ENCODE measurements around the gene TBC1D10A.

DNA sequence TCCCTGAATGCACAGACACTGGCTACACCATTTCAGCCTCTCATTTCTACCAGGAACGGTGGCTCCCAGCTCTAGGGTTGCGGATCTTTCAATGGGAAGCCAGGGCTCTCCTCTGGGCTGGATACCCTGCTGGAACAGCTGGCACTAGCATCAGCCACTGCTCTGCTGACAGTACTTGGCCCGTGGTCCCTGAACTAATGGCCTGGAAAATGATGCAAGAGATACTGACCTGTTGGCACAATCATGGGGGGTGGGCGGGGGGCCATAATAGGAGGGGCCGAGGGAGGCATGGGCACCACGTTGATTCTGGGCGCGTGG is 10.7 kb upstream of the TBC1D10A start:
- TF ChIP-seq POLR2A (IDR thresholded peaks at IDR 0.05; ENCODE audit: extremely low read depth, insufficient read length) (no peak), MYC (IDR thresholded peaks at IDR 0.05; ENCODE audit: low read depth, low read length) (no peak)
- TF ChIP-seq, protein P1, sequence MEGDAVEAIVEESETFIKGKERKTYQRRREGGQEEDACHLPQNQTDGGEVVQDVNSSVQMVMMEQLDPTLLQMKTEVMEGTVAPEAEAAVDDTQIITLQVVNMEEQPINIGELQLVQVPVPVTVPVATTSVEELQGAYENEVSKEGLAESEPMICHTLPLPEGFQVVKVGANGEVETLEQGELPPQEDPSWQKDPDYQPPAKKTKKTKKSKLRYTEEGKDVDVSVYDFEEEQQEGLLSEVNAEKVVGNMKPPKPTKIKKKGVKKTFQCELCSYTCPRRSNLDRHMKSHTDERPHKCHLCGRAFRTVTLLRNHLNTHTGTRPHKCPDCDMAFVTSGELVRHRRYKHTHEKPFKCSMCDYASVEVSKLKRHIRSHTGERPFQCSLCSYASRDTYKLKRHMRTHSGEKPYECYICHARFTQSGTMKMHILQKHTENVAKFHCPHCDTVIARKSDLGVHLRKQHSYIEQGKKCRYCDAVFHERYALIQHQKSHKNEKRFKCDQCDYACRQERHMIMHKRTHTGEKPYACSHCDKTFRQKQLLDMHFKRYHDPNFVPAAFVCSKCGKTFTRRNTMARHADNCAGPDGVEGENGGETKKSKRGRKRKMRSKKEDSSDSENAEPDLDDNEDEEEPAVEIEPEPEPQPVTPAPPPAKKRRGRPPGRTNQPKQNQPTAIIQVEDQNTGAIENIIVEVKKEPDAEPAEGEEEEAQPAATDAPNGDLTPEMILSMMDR (IDR thresholded peaks at IDR 0.05; ENCODE audit: low read depth, low read length), result no peak
- TF ChIP-seq, protein P2, sequence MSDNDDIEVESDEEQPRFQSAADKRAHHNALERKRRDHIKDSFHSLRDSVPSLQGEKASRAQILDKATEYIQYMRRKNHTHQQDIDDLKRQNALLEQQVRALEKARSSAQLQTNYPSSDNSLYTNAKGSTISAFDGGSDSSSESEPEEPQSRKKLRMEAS (IDR thresholded peaks at IDR 0.05; ENCODE audit: low read depth, low read length), result no peak
